Neuron (in vitro differentiated cells): ENCODE measurements around the gene UBE2V1.
A peak's percentile ranks its signal among the peaks of the same experiment; 100 is the strongest.
"Not testable (repeated sequence)": the region's sequence is repeated elsewhere in the genome, so short reads cannot be mapped to it uniquely, and the experiment has no call there.

Experiments
- H2AFZ ChIP-seq: one replicate; pipeline ENCODE4 v1.6.1; 2013; ENCODE audit warnings: low read depth, mild to moderate bottlenecking, inconsistent platforms, low read length, moderate library complexity
- H3K27me3 ChIP-seq: one replicate; pipeline ENCODE4 v1.6.1; 2013; ENCODE audit warnings: low read length; ENCODE audit not compliant: insufficient read depth
- H3K36me3 ChIP-seq: one replicate; pipeline ENCODE4 v1.6.1; 2013; ENCODE audit warnings: low read length; ENCODE audit not compliant: insufficient read depth
- H3K4me1 ChIP-seq: one replicate; pipeline ENCODE4 v1.6.1; 2013; ENCODE audit warnings: low read length; ENCODE audit not compliant: insufficient read depth
- H3K4me3 ChIP-seq: 2 replicates; pipeline ENCODE4 v1.5.1; 2013; ENCODE audit warnings: mild to moderate bottlenecking, low read length, moderate library complexity
- H3K9me3 ChIP-seq: one replicate; pipeline ENCODE4 v1.6.1; 2013; ENCODE audit warnings: low read length

Gene UBE2V1

DNA sequence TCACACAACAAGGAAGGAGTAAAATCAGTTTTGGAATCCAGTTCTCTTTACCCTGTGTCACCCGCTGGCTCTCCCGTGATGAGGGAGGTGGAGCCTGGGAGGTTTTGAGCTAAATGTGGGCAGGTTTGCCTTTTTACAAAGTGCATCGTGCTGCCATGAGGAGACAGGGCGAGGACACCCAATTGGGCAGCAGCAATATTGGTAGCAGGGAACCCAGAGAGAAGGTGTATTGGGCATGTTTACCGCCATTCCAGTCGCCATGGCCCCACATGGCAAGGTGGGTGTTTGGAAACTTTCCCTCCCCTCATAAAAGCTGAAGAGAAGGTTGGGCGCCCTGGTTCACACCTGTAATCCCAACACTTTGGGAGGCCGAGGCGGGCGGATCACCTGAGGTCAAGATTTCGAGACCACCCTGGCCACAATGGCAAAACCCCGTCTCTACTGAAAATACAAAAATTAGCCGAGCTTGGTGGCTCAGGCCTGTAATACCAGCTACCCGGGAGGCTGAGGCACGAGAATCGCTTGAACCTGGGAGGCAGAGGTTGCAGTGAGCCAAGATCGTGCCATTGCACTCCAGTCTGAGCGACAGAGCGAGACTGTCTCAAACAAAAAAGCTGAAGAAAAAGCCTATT is 3.5 kb upstream of the UBE2V1 start:
- Histone ChIP-seq H3K4me1 (peaks cover 27% of the 10 kb centered on the region), H3K9me3 (no peaks in the 10 kb centered on the region), H3K36me3 (no peaks in the 10 kb centered on the region), H3K4me3 (peak overlapping the region; percentile 73), H3K27me3 (no peaks in the 10 kb centered on the region), H2AFZ (peak overlapping the region; percentile 59)

DNA sequence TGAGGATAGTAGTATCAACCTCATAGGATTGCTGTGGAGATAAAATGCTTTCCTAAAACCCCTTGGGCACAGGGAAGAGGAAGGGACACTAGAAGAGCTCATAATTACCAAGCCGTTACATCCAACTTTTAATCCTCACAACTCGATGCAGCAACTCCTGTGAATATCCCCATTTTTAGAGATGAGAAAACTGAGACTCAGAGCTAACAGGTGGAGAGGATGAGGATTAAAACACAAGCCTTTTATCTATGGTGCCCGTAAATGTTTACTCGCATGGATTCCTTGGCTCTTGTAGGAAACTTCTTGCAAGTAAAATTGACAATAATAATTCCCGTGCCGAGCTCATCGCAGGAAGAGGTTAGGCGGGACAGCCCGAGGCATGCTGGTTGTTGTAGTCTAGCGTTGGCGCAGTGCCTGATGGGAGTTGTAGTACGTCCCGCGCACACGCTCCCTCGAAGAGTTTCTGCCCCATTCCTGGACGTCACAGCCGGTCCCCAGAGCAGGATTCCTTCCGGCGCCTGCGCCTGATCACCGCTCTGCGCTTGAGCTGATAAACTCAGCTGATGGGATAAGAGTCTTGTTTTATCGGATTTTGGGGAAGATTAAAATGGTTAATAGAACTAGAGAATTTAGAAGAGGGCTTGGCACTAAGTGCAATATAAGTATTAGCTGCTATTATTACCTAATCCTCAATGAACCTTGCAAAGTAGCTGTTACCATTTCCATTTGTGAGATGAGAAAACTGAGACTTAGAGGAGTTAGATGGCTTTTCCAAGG is 2.8 kb upstream of the UBE2V1 start:
- Histone ChIP-seq H3K27me3 (no peaks in the 10 kb centered on the region), H2AFZ (peak overlapping the region; percentile 59), H3K36me3 (no peaks in the 10 kb centered on the region), H3K4me1 (peaks cover 32% of the 10 kb centered on the region), H3K9me3 (no peaks in the 10 kb centered on the region), H3K4me3 (peak overlapping the region; percentile 73)

DNA sequence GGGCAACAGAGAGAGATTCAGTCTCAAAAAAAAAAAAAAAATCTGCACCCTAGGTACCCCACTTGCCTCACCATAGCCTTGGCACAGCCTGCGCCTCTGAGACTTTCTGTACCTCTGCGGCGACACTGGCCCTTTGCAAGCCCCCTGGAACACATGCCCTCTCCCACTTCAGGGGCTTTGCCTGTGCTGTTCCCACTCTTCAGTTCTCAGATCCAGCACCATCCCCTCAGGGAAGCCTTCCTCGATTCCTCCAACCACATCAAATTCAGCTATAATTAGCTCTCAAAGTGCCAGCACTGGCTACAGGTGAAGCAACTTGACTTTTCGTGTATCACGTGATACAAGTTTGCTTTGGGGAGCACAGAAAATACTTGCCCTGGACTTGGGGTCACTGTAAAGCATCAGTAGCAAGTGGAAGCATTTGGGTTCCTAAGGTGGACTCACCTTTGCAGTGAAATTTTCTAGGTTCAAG is 2.1 kb upstream of the UBE2V1 start:
- H2AFZ ChIP-seq: peak overlapping the region; percentile 59
- no peaks in the 10 kb centered on the region for H3K36me3 ChIP-seq
- peak overlapping the region; percentile 73 for H3K4me3 ChIP-seq
- H3K4me1 ChIP-seq: peaks cover 38% of the 10 kb centered on the region
- H3K9me3 ChIP-seq: no peaks in the 10 kb centered on the region
- no peaks in the 10 kb centered on the region for H3K27me3 ChIP-seq

DNA sequence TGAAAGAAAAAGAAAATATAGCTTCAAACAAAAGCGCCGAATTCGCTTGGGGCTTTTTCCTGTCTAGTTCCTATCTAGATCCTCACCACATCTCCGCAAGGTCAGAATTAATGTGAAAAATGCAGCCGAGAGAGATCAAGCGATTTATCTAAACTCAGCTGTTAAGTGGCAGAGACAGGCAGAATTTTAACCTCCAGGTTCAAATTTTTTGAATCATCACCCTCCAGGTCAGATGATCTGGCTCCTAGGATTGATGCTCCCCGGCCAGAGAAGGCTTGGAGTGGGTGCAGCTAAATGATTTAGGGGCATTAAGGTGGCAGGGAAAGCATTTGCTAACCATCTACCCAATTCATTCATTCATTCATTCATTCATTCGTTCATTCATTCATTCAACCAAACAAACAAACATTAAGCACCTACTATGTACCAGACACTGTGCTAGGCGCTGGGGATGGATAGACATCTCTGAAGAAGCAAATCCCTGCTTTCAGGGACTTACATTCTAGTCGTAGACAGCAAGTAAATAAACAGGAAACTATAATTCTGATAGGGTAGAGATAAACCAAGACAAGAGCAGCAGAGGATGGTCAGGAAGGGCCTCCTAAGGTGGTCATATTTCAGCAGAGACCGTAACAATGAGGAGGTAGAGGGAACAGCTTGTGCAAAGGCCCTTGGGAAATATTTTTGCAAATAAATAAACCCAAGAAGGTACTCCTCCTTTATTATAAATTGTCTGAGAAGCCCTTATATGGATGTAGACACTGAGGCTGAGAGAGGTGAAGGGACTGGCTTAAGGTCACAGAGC is 672 bp upstream of the UBE2V1 start:
- Histone ChIP-seq H3K36me3 (no peaks in the 10 kb centered on the region), H3K4me3 (peak overlapping the region; percentile 75), H2AFZ (peak overlapping the region; percentile 60), H3K27me3 (no peaks in the 10 kb centered on the region), H3K4me1 (peaks cover 41% of the 10 kb centered on the region), H3K9me3 (no peaks in the 10 kb centered on the region)

DNA sequence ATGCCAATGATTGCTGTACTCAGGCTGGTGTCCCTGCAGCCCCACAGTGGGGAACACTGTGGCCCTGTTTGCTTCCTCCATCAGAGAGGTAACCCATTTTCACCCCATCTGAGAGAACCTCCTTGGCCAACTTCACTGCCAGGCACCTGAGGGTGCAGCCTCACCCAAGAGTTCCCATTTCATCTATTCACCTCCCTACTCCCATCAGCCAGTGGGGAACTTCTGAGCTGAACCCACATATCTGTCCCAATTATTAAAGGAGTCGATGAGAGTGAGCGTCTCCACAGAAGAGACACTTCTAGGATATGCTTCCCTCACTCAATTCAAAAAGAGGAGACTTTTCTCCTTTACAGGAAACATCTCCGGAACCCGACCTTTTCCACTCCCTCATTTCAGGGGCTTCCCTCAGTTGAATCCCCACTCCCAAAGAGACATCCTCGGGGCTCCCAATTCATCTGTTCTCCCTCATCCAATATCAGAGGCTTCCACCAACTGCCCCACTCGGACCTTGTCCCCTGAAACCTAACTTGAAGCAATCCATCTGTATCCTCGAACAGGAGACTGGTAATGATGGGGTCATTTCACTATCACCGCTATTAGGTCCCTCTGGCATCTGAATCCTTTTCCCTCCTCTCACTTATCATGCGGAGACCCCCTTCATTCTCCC is 988 bp downstream of the UBE2V1 start:
- peaks cover 57% of the 10 kb centered on the region for H3K4me1 ChIP-seq
- no peaks in the 10 kb centered on the region for H3K27me3 ChIP-seq
- no peak overlapping the region for H2AFZ ChIP-seq
- peak overlapping the region; percentile 75 for H3K4me3 ChIP-seq
- no peaks in the 10 kb centered on the region for H3K9me3 ChIP-seq
- H3K36me3 ChIP-seq: peaks cover 4% of the 10 kb centered on the region

DNA sequence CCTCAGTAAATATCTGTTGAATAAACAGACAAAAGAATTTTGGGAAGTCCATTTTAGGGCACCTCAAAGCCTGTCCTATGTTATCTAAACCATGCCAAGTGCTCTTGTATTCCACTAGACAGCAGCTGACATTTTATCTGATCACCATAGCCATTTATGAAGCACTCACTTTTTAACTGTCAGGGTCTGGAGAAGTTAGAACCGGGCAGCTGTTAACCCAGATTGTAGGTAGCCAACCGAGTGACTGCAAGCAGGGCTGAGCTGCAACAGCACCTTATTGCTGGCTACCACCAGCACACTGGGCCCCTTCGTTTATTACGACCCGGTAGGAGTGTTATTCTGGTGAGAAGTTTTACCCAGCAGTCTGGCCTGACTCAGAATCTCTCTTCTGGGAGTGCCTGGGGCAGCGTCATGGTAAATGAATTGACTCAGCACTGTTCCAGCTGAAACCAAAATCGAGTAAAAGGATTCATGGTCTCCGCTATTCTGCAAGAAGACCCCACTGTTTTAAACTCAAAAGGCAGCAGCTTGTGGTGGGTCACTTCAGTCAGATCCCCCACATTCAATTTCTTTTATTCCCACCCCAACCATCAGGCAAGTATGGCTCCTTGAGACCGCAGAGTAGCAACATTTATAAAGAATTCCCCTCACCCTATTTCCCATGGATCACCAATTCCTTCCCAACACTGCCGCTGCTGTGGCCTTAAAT is 1.7 kb downstream of the UBE2V1 start:
- H3K27me3 ChIP-seq: no peaks in the 10 kb centered on the region
- peaks cover 4% of the 10 kb centered on the region for H3K36me3 ChIP-seq
- H3K9me3 ChIP-seq: no peaks in the 10 kb centered on the region
- peak overlapping the region; percentile 75 for H3K4me3 ChIP-seq
- H3K4me1 ChIP-seq: peaks cover 56% of the 10 kb centered on the region
- no peak overlapping the region for H2AFZ ChIP-seq

DNA sequence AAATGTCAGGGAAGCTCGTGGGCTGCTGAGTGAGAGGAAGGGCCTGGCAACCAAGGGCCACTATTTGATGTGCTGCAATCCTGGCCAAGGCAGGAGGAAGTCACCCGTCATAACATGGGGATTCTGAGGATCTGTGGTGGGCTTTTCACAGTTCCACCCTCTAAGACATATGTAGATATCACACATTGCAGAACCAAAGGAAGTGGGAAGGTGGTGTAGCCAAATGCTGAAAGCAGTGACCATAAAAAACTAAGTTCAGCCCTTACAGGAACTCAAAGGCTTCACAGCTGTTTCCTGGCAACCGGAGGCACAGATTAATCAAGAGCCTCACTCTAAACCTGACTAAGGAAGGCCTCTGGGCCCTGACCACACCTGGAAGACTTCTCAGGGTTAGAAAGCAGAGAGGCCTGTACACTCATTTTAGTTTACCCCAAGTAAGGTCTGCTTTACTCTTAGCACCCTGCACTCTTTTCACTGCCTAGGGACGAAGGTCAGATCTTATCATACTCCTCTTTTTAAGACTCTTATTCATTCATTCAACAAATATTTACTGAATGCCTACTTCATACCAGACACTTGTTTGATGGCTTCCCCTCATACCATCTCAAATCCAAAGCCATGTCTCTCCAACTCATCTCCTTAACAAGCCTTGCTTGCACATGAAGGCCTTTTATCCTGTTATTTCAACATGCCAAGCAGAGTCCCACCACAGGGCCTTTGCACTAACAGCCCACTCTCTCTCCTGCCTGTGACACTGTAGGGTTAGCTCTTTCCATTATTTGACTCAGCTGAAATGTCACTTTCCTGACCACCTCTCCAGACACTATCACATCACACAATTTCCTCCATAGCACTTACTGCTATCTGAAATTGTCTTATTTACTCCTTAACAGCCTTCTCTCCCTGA is 2.6 kb downstream of the UBE2V1 start:
- H2AFZ ChIP-seq: no peak overlapping the region
- no peak overlapping the region for H3K4me3 ChIP-seq
- no peaks in the 10 kb centered on the region for H3K9me3 ChIP-seq
- H3K36me3 ChIP-seq: peaks cover 4% of the 10 kb centered on the region
- no peaks in the 10 kb centered on the region for H3K27me3 ChIP-seq
- H3K4me1 ChIP-seq: peaks cover 52% of the 10 kb centered on the region

DNA sequence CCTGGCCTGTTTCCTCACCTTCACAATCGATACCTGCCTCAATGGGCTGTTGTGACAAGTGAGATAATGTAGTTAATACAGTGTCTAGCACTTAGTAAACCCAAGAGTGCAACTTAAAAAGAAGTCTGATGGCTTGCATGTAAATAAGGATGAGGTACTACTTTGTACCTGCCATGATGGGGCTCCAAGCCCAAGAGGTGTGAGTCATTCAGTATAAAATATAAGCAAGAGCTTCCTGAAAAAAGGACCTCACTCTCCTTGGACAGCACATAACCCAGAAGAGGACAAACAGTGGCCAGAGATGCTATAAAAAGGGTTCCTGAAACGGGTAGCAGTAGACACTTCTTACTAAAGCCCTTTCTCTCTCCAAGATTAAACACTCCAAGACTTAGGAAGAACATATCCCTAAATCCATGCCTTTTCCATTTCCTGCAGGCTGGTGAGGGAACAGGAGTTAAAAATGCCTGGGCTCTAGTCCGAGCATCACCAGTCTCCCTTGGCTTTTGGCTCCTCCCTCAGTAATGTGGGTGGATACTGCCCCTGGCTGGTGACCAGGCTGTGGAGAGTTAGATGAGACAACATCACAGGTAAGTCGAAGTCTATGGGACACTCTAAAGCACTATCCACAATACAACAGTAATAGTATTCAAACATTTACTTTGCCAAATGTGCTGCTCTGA is 4.3 kb downstream of the UBE2V1 start:
- H3K4me1 ChIP-seq: peaks cover 47% of the 10 kb centered on the region
- H3K9me3 ChIP-seq: no peaks in the 10 kb centered on the region
- no peaks in the 10 kb centered on the region for H3K27me3 ChIP-seq
- no peak overlapping the region for H2AFZ ChIP-seq
- no peak overlapping the region for H3K4me3 ChIP-seq
- H3K36me3 ChIP-seq: peaks cover 4% of the 10 kb centered on the region

DNA sequence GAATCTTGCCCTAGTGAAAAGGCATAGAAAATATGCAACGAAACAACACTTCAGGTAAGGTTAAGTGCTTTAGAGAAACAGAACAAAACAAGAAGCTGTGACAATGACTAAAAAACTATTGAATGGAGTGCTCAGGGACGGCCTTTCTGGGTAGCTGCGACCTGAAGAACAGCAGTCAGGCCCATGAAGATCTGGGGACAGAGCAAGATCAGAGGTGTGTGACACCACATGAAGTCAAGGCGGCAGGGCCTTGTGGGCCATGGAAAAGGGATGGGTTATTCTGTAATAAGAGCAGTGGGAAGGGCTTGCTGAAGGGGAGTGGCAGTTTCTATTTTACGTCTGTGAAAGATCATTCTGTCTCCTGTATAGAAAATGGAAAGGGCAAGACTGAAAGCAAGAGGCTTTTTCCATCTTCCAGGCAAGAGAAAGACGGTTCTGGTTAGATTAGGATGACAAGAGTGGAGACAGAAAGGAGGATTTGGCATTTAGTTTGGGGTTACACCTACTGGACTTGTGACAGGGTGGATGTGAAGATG is 5.1 kb downstream of the UBE2V1 start:
- Histone ChIP-seq H3K4me3 (no peak overlapping the region), H3K27me3 (no peaks in the 10 kb centered on the region), H3K4me1 (peaks cover 42% of the 10 kb centered on the region), H3K36me3 (peaks cover 4% of the 10 kb centered on the region), H3K9me3 (no peaks in the 10 kb centered on the region), H2AFZ (no peak overlapping the region)

DNA sequence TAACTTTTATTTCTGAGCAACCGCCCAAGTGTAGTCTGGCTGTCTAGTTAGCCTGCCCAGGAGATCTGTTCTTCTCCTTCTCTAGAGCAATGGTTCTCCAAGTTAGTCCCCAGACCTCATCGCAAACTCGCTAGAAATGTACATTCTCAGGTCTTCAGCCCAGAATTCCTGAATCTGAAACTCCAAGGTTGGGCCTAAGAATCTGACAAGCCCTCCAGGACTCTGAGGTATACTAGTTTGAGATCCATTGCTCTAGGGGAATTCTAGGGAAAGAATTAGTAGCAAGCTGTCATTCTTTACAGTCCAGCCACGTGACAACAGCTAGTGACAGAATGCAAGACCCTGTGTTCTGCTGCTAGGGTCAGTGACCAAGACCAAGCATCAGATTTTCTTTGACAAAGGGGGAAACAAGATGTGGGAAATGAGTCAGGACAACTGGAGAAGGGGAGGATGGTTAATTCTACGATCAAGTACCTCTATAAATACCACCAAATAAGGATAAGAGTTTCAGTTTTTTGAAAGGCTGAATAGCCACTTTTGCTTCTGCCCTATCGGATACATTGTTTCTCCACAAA is 5.8 kb downstream of the UBE2V1 start:
- Histone ChIP-seq H3K36me3 (peaks cover 4% of the 10 kb centered on the region), H2AFZ (no peak overlapping the region), H3K4me1 (peaks cover 40% of the 10 kb centered on the region), H3K9me3 (no peaks in the 10 kb centered on the region), H3K27me3 (no peaks in the 10 kb centered on the region), H3K4me3 (no peak overlapping the region)

DNA sequence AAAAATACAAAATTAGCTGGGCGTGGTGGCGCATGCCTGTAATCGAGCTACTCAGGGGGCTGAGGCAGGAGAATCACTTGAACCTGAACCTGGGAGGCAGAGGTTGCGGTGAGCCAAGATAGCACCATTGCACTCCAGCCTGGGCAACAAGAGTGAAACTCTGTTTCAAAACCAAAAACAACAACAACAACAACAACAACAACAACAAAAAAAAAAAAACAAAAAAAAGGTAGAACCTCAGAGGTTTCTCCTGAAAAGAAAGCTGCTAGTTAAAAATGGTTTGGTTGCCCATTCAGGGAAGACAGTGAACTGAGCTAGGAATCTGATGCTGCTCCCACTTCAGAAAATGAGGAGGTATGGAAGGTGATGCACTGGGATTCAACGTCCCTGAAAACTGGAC is 6.3 kb downstream of the UBE2V1 start:
- H3K27me3 ChIP-seq, H2AFZ ChIP-seq, H3K4me3 ChIP-seq, H3K36me3 ChIP-seq, H3K9me3 ChIP-seq: not testable (repeated sequence)
- peaks cover 38% of the 10 kb centered on the region for H3K4me1 ChIP-seq
